Body of pancreas (tissue), 4 donors: Measurements from ENCODE around the gene OSBPL2.

Experiments used
- POLR2A ChIP-seq, 3 donors: fragments of 450-650 bp; IDR thresholded peaks; one replicate each; pipeline ENCODE4 v1.6.1; 2016; ENCODE audit warnings: antibody characterized with exemption in 3 of 3, mild to moderate bottlenecking in 2 of 3
- TF ChIP-seq, protein P1 (sequence below), 7 experiments: fragments of 450-650 bp in 4 of 7; fragments of 200-600 bp in 3 of 7; sonication (generic) in 3 of 7; IDR thresholded peaks; one replicate each; pipeline ENCODE4 v1.5.1; 2016 to 2019; ENCODE audit warnings: antibody characterized with exemption in 7 of 7

DNA sequence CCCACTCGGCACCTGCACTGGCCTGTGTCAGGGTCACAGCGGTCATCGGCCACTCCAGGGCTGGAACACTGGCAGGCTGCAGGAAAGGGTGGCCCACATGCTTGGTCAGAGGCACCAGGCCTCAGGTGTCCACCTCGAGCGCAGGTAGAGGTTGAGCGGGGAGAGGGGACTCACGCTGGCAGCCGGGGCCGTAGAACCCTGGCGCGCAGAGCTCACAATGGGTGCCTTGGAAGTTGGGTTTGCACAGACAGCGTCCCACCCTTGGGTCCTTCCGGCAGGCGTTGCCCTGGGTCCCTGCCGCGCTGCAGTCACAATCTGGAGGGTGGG lies 99.9 kb downstream of the OSBPL2 start:
- no peak for TF ChIP-seq POLR2A (IDR thresholded peaks at IDR 0.05)
- TF ChIP-seq, protein P1, sequence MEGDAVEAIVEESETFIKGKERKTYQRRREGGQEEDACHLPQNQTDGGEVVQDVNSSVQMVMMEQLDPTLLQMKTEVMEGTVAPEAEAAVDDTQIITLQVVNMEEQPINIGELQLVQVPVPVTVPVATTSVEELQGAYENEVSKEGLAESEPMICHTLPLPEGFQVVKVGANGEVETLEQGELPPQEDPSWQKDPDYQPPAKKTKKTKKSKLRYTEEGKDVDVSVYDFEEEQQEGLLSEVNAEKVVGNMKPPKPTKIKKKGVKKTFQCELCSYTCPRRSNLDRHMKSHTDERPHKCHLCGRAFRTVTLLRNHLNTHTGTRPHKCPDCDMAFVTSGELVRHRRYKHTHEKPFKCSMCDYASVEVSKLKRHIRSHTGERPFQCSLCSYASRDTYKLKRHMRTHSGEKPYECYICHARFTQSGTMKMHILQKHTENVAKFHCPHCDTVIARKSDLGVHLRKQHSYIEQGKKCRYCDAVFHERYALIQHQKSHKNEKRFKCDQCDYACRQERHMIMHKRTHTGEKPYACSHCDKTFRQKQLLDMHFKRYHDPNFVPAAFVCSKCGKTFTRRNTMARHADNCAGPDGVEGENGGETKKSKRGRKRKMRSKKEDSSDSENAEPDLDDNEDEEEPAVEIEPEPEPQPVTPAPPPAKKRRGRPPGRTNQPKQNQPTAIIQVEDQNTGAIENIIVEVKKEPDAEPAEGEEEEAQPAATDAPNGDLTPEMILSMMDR (IDR thresholded peaks at IDR 0.05), result no peak
